ENCODE measurements around the gene DUOX2.

DNA sequence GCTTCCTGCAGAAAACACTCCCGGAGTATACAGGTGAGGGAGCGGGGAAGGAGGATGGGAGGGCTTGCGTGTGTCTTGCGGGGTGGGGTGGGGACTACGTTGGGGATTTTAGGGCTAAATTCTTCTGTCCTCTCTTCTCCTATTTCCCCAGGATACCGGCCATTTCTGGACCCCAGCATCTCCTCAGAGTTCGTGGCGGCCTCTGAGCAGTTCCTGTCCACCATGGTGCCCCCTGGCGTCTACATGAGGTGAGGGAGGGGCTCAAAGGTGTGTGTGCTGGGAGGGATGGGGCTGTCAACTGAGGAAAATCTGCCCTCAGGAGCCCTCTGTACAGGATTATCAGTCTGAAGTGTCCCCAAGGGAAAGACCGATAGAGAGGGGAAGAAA lies 22.4 kb upstream of the DUOX2 start:
- TF ChIP-seq CTCF (IDR thresholded peaks at IDR 0.05) (no peak), POLR2A (IDR thresholded peaks at IDR 0.05) (no peak)

Data from esophagus squamous epithelium (tissue), 4 donors.